GM12892 (cell line): ENCODE results near the gene ZCCHC13.

Experiments used
- POLR2A ChIP-seq: IDR thresholded peaks from 2 replicates; pipeline ENCODE4 v1.6.1; 2011; ENCODE audit warnings: low read depth, low read length, control low read depth
- POLR2AphosphoS5 ChIP-seq: IDR thresholded peaks from 2 replicates; pipeline ENCODE4 v1.6.1; 2011; ENCODE audit warnings: low read depth, low read length, control low read depth
- TAF1 ChIP-seq: IDR thresholded peaks from 2 replicates; pipeline ENCODE4 v1.6.1; 2011; ENCODE audit warnings: low read depth, mild to moderate bottlenecking, control low read depth, low read length, borderline replicate concordance

DNA sequence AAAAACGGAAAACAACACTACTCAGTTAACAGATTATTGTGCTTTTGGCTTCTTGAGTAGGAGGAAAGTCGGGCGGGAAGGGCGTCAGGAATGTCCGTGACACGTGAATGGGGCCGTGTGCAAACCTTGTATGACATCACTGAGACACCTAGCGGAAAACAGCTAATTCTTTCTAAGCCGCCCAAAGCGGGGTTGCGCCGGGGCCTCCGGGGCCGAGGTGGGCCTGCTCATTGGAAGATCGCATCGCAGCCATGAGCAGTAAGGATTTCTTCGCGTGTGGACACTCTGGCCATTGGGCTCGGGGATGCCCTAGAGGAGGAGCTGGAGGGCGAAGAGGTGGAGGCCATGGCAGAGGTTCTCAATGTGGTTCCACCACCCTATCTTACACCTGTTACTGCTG lies at the start of gene ZCCHC13:
- no peak for TF ChIP-seq TAF1
- TF ChIP-seq POLR2A = no peak
- no peak for TF ChIP-seq POLR2AphosphoS5
